HCT116 (cell line): Measurements from ENCODE around the gene IFT57.

Source experiments
- CTCF ChIP-seq, 3 experiments: fragments of 200-600 bp in 1 of 3; sonication (generic) in 1 of 3; IDR thresholded peaks in 2 of 3; conservative IDR thresholded peaks in 1 of 3; 2 replicates each; pipeline ENCODE4 v1.5.1; 2012 to 2017; ENCODE audit warnings: low read depth in 2 of 3, low read length in 2 of 3, antibody characterized with exemption in 1 of 3, borderline replicate concordance in 1 of 3, control low read depth in 1 of 3, mild to moderate bottlenecking in 1 of 3, mixed read lengths in 1 of 3, mixed run types in 1 of 3, moderate library complexity in 1 of 3; ENCODE audit not compliant: insufficient read depth in 1 of 3
- EZH2 ChIP-seq: fragments of 200-600 bp; sonication (generic); IDR thresholded peaks from 2 replicates; pipeline ENCODE4 v1.6.1; 2017; ENCODE audit warnings: antibody characterized with exemption, mixed run types
- JUND ChIP-seq: IDR thresholded peaks from 2 replicates; pipeline ENCODE4 v1.6.1; 2012
- POLR2A ChIP-seq: IDR thresholded peaks from 2 replicates; pipeline ENCODE4 v1.7.0; 2011; ENCODE audit warnings: borderline replicate concordance; ENCODE audit not compliant: insufficient read depth, insufficient read length; ENCODE audit errors: extremely low read depth
- YY1 ChIP-seq: IDR thresholded peaks from 2 replicates; pipeline ENCODE4 v1.6.1; 2011; ENCODE audit warnings: low read length, low read depth, moderate library complexity, mild to moderate bottlenecking; ENCODE audit not compliant: insufficient replicate concordance; ENCODE audit errors: extremely low read depth

- TF ChIP-seq JUND (no peak), CTCF (IDR thresholded peaks at IDR 0.05 in 2 of 3, conservative IDR thresholded peaks at IDR 0.05 in 1 of 3; ENCODE audit: borderline replicate concordance in 1 of 3, insufficient read depth in 1 of 3, low read depth in 2 of 3, low read length in 2 of 3) (no peak), POLR2A (no peak), EZH2 (no peak), YY1 (no peak)
Observed at GRCh38 chr3:108208831-108209230, 13.4 kb downstream of the IFT57 start.
